Amygdala (tissue), 56 donors: Measurements from ENCODE around the gene RAD18.

Experiments
- DNase-seq, 56 donors: peaks; one replicate each; lab custom pipeline; 2025; lab: John Stamatoyannopoulos, UW

RAD18 gene

DNA sequence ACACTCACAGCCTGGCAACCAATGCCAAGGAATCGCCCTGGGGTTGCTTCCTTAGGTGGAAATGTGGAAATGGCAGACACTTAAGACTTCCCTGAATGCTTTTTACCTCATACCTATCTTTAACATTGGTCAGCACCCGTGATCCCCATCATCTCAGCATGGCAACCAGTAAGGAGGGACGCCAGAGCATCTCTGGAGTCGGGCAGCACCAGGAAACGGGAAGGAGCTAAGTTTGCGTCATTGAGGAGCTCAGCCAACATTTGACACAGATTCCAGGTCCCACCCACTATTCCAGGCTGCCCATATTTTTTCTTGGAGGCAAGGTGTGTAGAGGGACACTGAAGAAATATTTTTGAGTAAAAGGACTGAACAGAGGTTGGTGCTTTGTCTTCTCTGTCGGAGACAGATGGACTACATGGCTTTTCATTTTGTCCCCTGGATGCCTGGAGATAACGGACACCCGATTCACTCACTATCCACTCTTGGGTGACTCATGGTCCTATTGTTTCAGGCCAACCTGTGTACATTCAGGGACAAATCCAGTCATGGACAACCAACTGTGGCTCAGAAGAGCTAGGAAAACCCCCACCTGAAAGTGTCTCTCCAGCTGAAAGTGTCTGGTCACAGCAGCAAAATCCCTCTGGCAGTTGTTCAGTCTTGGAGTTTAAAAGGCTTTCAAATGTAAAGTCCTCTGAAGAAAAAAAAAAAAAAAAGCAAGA, 123.5 kb downstream of the RAD18 start:
- DNase-seq: no peak

DNA sequence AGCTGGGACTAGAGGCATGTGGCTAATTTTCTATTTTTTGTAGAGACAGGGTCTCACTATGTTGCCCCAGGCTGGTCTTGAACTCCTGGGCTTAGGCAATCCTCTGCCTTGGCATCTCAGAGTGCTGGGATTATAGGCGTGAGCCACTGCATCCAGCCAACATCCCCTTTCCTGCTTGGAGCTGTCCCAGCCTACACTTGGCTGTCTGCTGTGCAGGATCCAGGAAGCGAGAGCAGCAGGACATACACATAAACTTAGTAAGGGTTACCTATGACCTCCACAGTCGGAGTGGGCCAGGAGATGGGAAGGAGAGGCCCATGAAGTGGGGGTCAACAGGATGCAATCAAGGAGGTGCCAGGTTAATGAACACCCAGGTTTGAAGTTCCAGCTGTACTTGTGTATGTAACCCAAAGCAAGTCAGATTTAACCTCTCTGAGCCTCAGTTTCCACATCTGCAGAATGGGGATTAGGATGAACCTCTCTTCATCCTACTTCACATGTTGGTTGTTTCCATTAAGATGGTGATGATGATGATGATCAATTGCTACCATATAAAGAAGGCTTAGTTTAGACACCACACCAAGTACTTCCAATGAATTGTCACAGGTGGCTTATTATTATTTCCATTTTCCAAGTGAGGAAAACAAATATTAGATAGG, 124.4 kb downstream of the RAD18 start:
- no peak for DNase-seq

DNA sequence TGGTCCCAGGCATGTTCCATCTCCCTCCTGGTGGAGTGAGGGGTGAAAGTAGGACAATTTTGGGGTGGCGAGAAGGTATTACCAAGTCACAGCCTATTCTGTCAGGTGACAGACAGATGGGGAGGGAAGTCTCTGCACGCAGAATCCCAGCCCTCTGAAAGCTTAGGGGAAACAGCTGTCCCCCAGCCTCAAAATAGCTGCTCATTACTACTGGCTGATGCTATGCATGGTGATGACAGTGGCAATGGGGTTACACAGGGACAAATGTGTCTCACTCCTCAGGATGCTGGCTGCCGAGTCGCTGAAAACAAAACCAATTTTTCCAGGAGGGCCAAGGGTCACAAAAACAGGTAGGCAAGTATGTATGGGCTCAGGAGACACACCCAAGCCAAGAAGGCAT, 125.0 kb downstream of the RAD18 start:
- no peak for DNase-seq

DNA sequence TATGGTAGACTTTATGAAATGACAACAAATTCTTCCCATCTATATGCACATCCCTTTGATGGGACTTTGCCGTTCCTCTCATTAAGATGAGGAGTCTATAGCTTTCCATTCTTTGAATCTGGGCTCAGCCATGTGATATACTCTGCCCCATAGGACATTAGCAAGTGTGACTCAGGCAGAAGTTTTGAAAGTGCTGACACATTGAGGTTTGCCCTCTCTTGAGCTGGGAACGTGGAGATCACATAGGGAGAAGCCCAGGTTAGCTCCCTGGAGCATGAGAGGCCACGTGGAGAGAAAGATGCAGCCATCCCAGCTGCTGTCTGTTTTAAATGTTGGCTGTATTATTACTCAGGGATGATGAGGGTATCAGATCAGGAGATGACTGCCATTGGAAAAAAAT, 126.1 kb downstream of the RAD18 start:
- DNase-seq: no peak

DNA sequence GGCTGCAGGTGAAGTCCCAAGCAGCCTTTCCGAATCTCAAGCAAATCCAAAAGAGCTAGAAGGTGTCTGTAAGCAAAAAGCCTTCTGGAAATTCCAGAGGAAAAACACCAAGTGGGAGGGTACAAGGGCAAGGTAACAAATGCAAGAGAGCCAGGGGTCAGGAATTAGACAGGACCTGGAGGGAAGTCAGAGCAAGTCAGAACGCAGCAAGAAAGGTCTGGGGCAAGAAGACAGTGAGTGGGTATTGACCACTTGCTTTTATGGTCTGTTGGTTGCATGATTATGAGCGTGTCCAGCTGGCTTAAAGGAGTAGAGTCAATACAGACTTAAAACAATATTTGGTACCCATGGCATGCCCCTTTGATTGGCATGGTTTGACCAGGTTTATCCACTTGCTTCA, 127.2 kb downstream of the RAD18 start:
- DNase-seq: no peak

DNA sequence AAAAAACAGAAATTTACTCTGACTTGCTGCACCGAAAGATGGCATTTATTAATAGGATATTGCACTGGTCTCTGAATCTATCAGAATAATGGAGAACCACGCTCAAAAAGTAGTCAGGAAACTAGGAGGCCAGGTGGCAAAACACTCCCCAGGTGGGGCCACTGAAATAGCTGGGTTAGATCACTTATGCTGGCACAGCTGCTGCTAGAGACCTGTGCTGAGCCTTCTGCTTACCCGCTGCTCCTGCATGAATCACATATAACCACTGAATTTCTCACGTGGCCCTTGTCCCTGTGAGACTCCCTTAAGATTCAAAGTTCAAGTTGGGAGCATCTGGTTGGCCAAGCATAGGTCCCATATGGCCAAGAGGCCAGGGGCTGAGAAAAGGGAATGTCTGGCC, 127.9 kb downstream of the RAD18 start:
- no peak for DNase-seq

DNA sequence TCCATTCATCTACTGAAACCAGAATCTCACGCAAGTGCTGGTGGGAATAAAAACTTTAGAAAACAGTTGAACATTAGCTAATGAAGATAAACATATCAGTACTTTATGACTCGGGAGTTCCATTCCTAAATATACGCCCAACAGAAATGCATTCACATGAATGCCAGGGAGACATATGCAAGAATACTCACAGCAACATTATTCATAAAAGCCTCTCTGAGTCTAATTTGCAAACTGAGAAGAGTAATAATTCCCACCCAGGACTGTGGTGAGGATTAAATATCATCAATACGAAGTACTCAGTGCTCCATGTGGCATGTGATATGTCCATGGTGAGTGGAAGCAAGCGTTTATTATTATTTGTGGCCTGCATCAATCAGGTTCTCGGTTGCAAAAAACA, 128.3 kb downstream of the RAD18 start:
- no peak for DNase-seq

DNA sequence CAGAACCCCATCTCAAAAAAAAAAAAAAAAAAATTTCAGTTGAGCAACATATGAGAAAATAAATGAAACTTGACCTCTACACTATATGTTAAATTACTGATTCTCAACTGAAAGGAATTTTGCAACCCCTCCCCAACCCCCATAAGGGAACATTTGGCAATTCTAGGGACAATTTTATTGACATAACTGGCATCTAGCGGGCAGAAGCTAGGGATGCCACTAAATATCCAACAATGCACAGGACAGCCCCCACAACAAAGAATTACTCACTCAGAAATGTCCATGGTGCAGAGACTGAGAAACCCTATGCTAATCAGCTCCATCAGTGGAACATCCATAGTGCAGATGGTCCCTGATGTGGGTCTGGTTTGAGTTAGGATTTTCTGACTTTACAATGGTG, 135.6 kb downstream of the RAD18 start:
- no peak for DNase-seq
